Kidney glomerular epithelial cell (primary cell): ENCODE data around the gene B3GAT3.
"Not testable (repeated sequence)": the region's sequence is repeated elsewhere in the genome, so short reads cannot be mapped to it uniquely, and the experiment has no call there.

Experiments used
- DNase-seq: peaks from one replicate; lab custom pipeline; 2025; lab: John Stamatoyannopoulos, UW

Gene B3GAT3

DNA sequence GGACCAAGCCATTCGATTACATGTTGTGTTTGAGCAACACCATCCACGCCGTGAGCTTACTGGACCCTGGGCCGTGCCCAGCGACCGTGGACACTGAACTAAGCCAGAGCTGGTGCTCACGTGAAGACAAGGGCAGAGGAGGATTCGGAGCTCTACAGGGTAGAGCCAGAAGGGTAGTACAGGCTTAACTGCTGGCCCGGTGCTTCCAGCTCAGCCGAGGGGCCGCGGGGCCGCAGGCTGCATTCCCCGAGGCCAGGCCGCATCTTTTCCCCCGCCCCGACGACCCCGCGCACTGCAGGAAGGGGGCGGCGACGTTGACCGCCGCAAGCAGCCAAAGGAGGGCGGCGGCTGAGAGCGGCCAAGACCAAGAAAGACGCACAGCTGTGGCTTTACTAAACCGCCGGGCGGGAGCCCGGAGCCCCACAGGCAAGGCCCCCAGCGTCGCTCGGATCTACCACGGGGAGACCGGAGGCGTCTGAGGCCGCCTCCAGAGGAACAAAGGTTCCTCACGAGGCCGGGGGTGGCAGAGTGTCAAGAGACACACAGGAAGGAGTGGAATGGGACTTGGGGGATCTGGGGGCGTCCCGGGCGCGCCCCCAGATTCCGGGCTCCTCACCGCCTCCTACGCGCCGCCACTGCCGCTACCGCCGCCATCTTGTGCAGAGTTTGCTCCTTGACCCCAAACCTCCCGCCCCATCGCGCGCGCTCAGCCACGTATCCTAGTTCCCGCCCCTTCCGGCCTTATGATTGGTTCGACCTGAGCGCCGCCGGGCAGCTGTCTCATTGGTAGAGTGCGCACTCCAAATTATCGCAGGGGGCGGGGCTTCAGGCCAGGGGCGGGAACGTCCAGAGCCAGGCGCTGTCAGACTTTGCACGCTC is 24.4 kb upstream of the B3GAT3 start, which contains the start of gene GANAB:
TSS of gene GANAB (minus strand) at position 668 of the 879 bp plus-strand sequence. CDS start at position 654, 14 bp downstream.
- DNase-seq = peak; percentile 96

DNA sequence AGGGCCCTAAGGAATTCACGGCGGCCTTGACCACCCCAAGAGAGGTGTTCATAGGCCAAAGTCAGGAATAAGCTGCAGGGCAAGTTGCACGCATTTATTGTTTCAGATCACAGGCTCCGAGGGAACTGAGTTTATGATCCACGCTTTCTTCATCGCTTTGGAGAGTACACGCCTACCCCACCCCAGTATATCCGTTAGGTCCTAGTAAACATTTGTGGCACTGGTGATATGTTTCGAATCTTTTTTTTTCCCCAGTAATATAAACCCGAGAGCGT is 23.8 kb upstream of the B3GAT3 start:
- DNase-seq = no peak

DNA sequence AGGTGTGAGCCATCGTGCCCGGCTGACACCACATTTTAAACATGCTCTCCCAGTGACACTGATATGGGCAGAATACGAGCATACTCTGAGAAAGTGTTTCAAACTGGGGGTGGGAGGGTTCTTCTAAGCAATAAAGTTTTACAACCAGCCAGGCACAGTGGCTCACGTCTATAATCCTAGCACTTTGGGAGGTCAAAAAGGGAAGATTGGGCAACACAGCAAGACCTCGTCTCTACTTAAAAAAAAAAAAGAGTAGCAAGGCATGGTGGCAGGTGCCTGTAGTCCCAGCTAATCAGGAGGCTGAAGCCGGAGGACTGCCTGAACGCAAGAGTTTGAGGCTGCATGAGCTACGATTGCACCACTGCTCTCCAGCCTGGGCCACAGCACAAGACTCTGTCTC is 22.4 kb upstream of the B3GAT3 start:
- no peak for DNase-seq

DNA sequence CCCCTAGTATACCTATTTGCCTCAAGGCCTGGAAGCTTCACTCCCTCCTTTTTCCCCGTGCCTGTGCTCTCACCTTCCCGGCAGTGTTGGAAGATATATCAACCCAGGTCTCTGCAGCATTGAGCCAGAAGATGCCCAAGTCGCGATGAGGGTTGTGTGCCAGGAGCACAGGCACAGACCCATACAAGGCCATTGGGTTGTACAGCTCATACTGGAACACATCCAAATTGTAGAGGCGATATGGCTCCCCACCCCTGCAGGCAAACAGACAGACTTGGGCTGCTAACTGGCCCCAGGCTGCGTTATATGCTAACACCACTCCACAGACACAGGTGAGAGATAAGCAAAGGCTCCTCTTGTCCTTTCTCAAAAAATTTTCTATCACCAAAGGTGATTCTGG is 10.7 kb upstream of the B3GAT3 start:
- DNase-seq = no peak

DNA sequence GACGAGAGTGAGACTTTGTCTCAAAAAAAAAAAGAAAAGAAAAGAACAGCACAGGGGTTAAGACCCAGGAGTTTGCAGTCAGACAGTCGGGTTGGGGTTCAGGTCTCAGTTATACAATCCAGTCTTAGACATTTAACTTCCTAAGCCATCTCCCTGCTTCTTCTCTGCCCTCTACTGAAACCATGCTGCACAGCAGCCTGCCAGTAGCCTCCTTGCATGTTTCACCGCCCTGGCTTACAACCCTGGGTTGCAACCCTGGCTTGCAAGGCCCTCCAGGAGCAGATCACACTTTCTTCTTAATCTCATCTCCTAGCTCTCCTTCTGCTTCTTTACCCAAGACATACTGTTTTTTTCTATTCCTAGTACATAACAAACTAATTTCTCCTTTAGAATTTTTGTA is 5.9 kb upstream of the B3GAT3 start:
- DNase-seq = no peak

DNA sequence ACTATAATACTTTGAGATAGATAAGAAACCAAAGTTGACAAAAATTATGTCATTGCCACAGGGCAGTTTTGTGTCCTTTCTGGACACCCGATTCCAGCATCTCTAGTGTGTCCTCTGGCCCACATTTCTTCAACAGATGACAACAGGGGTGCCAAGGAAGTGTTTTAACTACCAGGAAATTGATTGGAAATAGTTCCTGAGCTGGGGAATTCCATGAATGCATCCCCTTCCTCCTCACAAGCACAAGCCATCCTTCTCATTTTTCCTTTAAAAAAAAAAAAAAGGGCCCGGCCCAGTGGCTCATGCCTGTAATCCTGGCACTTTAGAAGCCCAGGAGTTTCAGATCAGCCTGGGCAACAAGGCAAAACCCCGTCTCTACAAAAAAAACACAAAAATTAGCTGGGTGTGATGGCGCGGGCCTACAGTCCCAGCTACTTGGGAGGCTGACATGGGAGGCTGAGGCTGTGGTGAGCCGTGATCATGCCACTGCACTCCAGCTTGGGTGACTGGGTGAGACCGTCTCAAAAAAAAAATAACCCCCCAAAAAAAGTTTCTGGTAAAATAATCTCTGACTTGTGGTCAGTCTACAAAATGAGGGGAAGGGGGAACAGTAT is 797 bp upstream of the B3GAT3 start:
- no peak for DNase-seq

DNA sequence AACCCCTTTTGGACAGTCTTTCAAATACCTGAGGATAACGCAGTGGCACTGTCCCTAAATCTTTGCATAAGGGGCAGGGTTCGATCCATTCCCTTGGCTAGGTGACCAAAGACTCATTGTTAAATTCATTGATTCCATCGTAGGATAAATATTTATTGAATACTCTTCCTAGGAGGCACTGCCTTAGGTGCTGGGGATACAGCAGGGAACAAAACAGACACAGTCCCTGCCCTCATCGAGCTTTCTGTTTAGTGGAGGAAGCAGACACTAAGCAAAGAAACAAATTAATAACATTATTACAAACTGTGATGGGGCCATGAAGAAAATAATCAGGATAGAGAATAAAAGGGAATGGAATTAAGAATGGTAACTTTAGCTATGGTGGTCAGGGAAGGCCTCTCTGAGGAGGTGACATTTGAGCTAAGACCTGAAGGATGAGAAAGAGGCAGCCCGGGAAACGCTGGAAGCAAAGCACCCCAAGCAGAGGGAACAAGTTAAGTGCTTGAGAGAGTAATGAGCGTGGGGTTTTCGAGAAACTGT is 689 bp downstream of the B3GAT3 start:
- no peak for DNase-seq

DNA sequence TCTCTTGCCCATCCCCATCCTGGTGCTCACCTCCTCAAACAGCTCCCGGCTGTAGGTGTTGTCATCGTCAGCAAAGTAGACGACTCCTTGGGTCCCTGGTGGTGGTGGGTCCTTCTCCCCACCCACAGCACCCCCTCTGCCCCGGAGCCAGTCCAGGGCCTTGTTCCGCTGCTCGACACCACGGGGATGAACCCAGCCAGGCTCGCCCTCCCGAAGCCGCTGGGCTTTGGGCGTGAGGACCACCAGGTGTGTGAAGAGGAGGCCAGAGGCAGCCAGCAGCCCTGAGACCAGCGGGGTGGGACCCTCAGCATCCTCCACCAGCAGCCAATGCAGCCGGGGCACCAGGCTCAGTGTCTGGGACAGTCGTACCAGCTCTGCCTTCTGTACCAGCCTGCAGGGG is 4.8 kb downstream of the B3GAT3 start:
- not testable (repeated sequence) for DNase-seq

DNA sequence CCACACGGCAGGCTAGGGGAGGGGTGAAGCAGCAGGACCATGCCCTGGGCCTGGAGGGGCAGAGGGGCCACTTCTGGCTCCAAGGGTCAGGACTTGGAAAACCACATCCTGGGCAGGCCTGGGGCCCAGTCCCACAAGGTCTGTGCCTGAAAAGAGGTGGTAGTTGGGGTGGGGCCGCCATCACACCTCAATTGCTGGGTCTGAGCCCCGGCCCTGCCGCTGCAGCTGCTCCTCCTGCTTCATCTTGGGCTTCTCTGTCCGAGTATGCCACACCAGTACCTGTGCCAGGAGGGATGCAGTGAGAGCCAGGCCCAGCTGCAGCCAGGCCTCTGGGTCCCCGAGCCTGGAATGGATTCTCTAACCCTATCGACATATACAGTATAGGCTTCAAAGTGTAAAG is 6.3 kb downstream of the B3GAT3 start:
- DNase-seq = no peak

DNA sequence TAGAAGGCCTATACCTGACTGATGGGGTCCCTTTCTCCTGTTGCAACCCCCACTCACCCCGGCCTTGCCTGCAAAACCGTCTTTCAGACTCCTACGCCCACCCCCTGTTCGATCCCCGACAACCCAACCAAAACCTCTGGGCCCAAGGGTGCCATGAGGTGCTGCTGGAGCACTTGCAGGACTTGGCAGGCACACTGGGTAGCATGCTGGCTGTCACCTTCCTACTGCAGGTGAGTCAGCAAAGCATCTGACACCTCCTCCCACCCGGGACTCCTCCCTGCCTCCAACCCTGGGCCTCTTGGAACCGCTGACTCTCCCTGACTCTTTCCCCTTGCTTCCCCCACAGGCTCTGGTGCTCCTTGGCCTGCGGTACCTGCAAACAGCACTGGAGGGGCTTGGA is 7.5 kb downstream of the B3GAT3 start:
- peak; percentile 30 for DNase-seq

DNA sequence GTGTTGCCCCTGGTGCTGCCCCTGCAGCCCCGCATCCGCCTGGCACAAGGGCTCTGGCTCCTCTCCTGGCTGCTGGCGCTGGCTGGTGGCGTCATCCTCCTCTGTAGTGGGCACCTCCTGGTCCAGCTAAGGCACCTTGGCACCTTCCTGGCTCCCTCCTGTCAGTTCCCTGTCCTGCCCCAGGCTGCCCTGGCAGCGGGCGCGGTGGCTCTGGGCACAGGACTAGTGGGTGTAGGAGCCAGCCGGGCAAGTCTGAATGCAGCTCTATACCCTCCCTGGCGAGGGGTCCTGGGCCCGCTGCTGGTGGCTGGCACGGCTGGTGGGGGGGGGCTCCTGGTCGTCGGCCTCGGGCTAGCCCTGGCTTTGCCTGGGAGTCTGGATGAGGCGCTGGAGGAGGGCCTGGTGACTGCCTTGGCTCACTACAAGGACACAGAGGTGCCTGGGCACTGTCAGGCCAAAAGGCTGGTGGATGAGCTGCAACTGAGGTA is 8.5 kb downstream of the B3GAT3 start:
- DNase-seq = no peak

DNA sequence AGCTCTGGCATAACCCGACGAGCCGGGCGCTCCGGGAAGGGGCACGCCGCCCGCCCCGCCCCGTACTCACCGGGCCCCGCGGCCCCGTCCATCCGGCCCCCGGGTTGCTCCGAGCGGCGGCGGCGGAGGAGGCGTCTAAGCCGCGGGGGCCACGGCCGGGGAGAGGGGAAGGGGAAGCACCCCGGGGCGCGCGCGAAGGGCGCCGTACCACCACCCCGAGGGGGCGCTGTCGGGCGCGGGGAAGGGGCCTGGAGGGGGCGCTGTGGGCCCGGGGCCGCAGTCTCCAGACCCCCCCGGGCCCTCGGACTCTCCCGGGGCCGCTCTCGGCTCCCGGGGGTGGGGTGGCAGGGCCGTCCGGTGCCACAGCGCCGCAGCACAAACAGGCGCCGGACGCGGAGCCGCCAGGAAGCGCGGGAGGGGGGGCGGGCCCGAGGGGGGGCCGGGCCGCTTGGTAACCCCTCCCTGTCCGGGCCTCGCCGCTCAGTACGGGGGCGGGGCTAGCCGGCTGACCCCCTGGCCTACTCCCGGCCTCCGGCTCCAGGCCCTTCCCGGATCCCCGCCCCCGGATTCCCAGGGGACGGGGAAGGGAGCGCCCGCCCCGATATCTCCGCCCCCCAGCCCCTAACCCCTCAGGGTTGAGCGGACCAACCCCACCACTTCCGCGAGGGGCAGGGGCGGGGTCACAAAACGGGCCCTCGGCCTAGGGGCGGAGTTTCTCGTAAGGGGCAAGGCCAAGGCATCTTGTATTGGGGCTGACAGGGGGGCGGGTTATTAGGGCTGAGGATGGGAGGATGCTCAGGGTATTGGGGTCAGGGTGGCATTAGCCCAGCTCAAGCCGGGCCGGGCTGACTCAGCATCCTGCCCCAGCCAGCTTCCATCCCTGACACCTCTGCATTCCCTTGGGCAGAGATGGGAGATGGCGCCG is 9.2 kb downstream of the B3GAT3 start, which contains the start of the genes EML3 and ROM1:
TSS of gene EML3 (minus strand) at position 410 of the 925 bp plus-strand sequence. CDS start at position 92, 318 bp downstream.
TSS of gene ROM1 (plus strand) at position 892 of the 925 bp plus-strand sequence. CDS start at position 917, 25 bp downstream.
- peak; percentile 29 for DNase-seq

DNA sequence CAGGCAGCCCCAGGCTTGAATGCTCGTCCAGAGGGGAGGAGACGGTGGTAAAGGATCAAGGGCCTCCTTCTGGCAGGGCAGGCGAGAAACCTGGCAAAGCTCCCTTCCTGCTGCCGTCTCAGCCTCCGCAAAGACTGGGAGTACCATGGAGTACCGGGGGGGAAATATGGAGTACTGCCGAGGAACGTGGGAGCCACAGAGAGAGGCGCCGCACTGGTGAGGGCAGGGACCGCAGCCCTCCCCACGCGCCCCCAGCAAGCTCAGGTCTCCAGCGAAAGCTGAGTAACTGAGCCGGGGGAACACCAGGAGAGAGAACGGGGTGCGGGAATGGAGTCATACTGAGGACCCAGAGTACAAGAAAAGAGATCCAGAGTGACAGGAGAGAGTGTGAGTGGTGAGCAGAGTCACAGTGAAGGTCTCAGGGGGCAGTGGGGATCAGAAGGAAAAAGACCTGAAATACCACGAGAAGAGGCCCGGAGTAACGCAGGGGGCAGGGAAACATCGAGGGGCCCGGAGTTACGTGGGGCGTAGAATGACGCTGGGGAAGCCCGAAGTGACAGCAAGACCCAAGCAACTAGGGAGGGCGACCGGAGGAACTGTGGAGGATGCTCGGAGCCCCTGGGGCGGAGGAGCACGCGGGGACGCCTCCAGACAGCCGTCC is 10.0 kb downstream of the B3GAT3 start:
- DNase-seq = no peak

DNA sequence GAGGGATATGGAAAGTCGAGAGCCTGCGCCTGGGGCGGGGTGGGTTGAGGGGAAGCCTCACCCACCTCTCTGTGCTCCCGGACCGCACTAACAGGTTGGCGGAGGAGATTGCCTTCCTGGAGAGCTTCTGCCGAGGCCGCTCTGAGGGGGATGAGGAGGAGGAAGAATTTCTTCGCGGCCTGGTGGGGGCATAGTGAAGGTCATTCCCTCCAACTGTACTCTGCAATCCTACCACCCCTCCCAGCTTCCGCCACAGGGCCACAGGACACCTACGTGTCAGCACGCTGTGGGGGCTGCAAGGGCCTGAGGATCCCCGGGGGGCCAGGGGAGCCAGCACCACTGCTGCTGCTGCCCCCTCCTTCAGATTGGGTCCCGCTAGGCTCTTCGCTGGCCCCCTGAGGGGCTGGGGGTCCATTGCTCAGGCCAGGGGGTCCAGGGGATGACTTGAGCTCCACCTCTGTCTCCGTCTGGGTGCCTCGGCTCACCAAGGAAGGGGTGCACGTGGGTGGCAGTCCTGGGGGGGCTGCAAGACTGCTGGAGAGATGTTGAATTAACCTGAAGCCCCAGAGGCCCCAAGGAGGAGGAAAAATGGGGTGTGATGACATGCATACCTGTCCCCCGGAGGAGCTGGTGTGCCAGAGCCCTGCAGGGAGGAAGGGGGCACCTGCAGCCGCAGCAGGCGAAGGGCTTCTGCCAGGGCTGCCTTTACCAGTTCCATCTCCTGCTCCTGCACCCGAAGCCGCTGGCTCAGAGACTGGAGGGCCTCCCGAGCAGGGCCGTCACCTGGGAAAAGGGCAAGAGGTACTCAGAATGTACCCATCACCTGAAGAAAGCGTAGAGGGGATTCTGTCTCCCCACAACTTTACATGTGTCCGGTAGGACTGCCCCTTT is 10.7 kb downstream of the B3GAT3 start:
- no peak for DNase-seq

DNA sequence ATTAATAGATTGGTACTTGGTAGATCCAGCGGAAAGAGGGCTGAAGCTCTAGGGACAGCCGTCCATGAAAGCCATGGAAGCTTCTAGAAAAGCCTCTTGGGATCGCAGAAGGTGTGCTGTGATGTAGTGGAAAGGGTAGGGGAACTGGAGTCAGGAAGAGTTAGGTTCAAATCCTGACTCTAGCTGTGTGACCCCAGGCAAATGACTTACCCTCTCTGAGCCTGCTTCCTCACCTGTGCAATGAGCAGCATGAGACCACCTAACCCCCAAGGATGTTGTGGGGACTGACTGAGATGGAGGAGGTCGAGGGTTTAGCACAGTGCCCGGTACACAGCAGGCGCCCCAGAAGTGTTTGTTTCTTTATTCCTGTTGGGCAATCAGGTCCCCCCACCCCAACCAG is 11.4 kb downstream of the B3GAT3 start:
- no peak for DNase-seq

DNA sequence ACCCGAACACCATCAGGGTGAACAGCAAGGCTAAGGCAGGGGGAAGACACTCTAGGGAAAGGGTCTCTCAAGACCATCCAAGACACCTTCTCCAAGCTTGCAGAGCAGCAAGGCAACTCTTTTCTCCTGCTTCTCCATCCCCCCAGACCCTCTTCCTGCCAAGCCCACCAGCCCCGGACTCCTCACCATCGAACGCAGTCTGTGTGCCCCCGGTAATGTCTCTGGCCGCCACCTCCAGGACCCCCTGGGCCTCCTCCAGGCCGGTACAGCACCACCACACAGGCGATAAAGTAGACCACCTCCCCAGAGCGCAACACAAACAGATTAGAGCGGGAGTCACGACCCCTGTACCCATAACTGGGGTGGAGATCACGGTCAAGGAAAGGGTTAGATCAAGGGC is 13.0 kb downstream of the B3GAT3 start:
- DNase-seq = no peak

DNA sequence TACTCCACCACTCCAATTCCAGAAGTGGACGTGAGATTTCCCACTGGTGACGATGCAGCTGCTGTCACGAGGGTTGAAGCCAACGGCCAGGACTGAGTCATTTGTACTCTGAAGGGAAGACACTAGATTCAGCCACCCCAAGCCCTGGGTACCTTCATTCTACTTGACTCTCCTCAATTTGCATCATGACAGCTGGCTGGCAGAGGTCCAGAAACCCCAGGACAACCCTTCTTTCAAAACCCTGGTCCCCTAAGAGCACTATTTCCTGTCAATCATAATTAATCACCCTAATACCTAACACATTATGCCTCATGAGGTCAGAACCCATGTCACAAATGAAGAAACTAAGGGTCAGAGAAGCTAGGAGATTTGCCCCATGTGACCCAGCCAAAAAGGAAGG is 14.1 kb downstream of the B3GAT3 start:
- no peak for DNase-seq

DNA sequence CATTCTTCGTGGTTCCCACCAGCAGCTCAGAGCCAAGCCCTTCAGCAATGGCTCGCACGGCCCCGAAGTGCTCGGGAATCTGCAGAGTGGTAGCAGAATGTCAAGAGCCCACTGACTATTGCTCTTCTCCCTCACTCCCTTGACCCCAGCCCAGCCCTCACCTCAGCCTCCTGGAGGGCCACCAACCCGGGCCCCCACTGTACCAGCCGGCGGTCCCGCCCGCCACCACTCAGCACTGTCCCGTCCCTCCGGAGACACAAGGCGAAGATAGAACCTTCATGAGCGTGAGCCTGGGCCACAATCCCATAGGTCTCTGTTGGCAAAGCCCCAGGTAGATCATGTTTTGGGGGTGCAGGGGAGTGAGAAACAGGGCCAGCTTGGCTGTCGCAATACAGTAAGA is 15.9 kb downstream of the B3GAT3 start:
- DNase-seq = no peak

DNA sequence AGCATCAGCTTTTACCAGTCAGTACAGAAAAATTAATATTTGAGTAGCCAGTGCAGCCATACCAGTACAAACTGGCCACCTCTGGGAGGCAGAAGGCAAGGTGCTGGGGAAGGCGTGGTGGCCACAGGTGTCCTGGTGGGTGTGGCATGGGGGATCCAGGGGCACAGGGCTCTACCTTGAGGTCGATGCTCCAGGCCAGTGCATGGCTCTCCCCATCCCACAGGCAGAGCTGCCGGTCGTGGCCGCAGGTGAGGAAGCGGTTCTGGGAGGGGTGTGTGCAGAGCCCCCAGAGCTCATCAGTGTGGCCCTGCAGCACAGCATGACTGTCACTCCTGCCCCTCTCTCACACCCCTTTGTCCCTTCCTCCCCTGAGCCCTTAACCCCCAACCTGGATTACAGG is 16.3 kb downstream of the B3GAT3 start:
- no peak for DNase-seq

DNA sequence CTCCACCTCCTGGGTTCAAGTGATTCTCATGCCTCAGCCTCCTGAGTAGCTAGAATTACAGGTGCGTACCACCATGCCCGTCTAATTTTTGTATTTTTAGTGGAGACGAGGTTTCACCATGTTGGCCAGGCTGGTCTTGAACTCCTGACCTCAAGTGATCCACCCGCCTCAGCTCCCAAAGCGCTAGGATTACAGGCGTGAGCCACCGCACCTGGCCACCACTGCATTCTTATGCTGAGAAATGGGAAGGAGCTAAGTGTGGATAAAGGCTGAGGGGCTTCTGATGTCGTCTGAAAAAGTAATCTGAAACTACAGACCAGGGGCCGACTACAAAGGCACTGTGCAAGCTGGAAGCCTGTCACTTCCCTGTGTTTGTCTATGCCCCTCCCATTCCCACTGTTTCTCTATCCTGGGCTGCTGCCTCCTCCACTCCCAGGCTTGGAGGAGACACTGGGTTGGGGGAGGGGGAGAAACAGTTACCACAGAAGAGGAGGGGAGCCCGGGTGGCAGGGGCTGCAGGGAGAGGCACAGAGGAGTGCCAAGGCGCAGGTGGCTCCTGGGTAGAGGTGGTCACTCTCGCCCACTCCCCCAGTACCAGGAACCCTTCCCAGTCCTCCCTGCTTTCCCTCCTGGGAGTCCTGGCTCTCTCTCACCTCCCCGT is 17.2 kb downstream of the B3GAT3 start:
- no peak for DNase-seq
